HL-60 (cell line): ENCODE measurements around the gene TRDN.

ENCODE experiments used
- TF ChIP-seq, protein P1 (sequence below): IDR thresholded peaks from 2 replicates; pipeline ENCODE4 v1.6.1; 2012; ENCODE audit warnings: low read depth; ENCODE audit not compliant: insufficient replicate concordance
- TF ChIP-seq, protein P2 (sequence below): IDR thresholded peaks from one replicate; pipeline ENCODE4 v1.5.1; 2011; ENCODE audit warnings: low read length, control low read depth, inconsistent platforms; ENCODE audit not compliant: insufficient read depth

DNA sequence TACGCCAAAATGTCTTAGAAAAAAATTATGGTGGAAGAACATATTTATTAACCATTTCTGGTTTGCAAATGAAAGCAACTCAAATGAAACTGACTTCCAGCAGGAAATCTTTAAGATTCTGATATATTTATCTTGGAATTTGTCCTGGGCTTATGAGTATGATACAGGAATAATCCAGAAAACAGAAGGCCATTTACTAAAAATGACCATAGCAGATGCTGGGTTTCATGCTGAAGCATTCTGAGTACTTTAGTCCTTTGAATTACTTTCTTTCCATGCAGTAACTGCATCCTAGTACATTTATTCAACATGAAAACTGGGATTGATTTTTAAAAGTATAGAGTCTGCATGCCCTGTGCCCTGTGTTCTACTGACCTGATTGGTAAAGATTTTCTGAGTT lies 468.3 kb downstream of the TRDN start:
- TF ChIP-seq, protein P1, sequence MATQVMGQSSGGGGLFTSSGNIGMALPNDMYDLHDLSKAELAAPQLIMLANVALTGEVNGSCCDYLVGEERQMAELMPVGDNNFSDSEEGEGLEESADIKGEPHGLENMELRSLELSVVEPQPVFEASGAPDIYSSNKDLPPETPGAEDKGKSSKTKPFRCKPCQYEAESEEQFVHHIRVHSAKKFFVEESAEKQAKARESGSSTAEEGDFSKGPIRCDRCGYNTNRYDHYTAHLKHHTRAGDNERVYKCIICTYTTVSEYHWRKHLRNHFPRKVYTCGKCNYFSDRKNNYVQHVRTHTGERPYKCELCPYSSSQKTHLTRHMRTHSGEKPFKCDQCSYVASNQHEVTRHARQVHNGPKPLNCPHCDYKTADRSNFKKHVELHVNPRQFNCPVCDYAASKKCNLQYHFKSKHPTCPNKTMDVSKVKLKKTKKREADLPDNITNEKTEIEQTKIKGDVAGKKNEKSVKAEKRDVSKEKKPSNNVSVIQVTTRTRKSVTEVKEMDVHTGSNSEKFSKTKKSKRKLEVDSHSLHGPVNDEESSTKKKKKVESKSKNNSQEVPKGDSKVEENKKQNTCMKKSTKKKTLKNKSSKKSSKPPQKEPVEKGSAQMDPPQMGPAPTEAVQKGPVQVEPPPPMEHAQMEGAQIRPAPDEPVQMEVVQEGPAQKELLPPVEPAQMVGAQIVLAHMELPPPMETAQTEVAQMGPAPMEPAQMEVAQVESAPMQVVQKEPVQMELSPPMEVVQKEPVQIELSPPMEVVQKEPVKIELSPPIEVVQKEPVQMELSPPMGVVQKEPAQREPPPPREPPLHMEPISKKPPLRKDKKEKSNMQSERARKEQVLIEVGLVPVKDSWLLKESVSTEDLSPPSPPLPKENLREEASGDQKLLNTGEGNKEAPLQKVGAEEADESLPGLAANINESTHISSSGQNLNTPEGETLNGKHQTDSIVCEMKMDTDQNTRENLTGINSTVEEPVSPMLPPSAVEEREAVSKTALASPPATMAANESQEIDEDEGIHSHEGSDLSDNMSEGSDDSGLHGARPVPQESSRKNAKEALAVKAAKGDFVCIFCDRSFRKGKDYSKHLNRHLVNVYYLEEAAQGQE = no peak
- TF ChIP-seq, protein P2, sequence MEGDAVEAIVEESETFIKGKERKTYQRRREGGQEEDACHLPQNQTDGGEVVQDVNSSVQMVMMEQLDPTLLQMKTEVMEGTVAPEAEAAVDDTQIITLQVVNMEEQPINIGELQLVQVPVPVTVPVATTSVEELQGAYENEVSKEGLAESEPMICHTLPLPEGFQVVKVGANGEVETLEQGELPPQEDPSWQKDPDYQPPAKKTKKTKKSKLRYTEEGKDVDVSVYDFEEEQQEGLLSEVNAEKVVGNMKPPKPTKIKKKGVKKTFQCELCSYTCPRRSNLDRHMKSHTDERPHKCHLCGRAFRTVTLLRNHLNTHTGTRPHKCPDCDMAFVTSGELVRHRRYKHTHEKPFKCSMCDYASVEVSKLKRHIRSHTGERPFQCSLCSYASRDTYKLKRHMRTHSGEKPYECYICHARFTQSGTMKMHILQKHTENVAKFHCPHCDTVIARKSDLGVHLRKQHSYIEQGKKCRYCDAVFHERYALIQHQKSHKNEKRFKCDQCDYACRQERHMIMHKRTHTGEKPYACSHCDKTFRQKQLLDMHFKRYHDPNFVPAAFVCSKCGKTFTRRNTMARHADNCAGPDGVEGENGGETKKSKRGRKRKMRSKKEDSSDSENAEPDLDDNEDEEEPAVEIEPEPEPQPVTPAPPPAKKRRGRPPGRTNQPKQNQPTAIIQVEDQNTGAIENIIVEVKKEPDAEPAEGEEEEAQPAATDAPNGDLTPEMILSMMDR = no peak
